NCI-H2107 (cell line): Measurements from ENCODE around the gene HECW1.
"Not testable (repeated sequence)": the region's sequence is repeated elsewhere in the genome, so short reads cannot be mapped to it uniquely, and the experiment has no call there.

ENCODE experiments used
- DNase-seq: peaks from one replicate; lab custom pipeline; 2025; lab: John Stamatoyannopoulos, UW

Gene HECW1

DNA sequence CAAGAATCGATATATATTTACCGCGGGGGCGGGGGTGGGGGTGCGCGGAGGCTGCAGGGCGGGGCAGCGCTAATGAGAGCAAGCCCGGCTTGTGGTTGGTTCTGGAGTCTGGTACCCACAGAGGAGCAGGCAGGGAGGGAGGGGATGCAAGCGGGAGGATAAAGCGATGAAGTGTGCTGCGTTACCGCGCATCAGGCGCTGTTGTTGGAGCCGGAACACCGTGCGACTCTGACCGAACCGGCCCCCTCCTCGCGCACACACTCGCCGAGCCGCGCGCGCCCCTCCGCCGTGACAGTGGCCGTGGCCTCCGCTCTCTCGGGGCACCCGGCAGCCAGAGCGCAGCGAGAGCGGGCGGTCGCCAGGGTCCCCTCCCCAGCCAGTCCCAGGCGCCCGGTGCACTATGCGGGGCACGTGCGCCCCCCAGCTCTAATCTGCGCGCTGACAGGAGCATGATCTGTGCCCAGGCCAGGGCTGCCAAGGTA is at the start of gene HECW1:
Gene HECW1 (plus strand): TSS at position 189 of the 482 bp plus-strand sequence. CDS start 131,259 bp downstream, outside the sequence.
- DNase-seq = no peak

DNA sequence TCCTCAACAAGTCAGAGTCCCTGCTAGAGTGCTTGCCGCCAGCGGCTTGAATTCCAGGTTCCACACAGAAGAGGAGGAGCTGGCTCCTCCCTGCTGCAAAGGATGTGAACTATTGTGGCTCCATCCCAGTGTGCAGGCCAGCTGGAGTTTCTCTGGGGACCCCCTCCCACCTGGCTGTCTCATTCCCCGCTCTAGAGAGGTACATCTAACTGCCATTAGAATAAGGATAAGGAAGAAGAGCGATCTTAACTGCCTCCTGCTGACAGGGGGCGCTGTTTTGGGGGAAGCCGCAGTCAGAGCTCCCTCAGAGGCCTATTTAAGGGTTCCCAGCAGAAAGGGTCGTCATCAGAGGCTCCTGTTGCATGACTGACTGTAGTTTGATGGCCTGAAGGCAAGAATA is 40.8 kb upstream of the HECW1 start:
- no peak for DNase-seq

DNA sequence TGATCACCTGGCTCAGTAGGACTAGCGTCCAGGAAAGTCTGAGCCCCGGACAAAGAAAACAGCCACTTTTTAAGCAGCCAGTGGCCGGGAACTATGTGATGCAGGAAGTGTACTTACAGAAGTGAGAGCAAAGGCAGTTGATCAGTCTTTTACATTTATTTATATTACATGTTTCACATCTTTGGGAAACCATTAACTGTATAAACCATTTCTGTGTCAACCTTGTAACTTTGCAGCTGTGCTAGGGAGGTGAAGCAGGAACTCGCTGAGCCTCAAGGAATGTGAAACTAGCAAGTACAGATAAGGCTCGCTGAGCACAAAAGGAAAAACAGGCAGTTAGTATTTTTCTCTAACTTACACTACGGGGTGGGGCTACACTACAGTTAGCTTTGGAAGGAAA is 39.9 kb upstream of the HECW1 start:
- no peak for DNase-seq

DNA sequence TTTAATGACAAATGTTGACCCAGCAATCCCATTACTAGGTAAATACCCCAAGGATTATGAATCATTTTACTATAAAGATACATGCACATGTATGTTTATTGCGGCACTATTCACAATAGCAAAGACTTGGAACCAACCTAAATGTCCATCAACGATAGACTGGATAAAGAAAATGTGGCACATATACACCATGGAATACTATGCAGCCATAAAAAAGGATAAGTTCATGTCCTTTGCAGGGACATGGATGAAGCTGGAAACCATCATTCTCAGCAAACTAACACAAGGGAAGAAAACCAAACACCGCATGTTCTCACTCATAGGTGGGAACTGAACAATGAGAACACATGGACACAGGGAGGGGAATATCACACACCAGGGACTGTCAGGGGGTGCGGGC is 38.6 kb upstream of the HECW1 start:
- DNase-seq = not testable (repeated sequence)

DNA sequence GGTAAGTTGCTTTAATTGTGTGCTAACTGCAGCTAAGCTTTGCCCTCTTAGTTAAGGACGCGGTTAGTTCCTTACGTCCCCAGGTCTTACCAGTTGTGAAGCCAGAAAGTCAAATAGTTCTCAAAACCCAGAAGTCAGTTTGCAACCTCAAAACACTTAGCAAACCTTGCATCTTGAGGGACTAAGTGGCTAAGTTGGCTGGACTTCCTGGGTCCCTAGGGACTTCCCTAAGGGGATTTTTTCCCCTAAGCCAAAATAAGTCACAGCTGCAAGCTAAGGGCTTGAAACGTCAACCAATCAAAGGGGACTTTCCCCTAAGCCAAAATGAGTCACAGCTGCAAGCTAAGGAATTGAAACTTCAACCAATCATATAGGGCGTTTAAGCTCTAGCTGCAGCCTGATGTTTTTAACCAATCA is 36.2 kb upstream of the HECW1 start:
- no peak for DNase-seq

DNA sequence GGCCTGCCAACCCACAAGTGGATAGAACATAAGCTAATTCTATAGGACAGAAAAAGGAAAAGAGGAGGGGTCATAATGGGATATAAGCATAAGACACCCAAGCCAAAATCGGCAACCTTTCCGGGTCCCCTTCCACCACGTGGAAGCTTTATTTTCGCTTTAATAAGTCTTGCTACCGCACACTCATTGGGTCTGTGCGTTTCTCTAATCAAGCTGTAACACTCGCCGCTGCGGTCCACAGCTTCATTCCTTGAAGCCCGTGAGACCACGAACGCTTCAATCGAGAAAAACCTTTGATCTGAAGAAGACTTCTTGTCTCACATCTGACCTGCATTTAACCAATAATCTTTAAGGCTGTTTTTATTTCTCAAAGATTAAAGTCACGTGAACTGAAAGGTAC is 35.8 kb upstream of the HECW1 start:
- no peak for DNase-seq

DNA sequence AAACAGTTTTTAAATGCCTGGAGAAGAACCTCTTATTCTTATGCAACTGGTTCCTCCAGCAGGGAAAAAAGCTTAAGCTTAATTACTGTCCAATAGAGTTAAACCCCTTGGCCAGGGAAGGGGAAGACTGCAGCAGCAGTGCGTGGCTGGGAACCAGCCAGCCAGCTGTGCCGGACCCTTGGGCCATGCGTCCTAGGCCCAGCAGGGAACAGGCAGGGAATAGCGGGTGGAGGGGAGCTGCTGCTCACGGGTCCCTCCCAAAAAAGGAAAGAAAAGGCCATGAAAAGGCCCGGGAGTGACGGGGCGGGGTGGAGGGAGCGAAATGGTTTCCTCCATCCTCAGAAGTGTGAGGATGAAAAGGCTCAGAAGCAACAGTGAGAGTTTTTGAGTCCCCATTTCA is 35.2 kb upstream of the HECW1 start:
- no peak for DNase-seq

DNA sequence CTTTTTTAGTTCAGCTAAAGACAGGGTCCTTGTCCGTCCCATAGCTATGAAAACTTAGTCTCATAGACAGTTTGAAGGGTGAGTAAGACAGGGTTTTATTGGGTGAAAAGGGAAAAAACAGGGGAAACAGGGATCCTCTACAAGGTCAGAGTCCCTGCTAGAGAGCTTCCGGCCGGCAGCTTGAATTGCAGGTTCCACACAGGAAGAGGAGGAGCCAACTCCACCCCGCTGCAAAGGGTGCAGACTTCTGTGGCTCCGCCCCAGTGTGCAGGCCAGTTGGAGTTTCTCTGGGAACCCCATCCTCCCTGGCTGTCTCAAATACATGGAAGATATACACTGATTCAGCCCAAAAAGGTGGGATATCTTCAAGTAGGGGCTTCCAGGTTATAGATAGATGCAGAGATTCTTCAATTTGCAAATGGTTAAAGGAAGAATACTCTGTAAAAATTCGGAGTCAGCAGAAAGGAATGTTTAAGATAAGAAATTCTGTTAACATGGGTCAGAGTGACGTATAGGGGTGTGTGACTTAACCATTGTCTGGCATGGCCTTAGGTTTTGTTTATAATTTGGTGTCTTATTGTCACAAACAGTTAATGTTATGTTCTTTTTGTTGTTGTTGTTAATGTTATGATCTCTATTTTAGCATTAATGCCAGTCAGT is 34.6 kb upstream of the HECW1 start:
- DNase-seq = no peak

DNA sequence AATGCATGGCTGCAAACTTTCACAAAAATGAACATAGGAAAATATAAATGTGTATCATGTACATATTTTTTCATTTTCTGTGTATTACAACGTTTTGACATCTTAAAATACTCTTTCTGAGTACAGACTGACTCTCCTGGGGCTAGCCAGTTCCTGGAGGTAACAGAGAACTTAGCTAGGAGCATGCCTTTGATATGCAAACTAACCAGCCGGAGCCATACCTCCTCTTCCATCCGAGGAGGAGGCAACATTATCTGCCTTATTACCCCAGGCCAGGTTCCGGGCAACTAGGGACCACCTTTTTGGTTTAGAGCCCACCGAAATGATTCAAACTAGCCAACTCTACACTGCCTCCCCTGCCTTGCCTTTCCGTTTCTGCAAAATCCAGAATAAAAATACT is 33.7 kb upstream of the HECW1 start:
- DNase-seq = no peak

DNA sequence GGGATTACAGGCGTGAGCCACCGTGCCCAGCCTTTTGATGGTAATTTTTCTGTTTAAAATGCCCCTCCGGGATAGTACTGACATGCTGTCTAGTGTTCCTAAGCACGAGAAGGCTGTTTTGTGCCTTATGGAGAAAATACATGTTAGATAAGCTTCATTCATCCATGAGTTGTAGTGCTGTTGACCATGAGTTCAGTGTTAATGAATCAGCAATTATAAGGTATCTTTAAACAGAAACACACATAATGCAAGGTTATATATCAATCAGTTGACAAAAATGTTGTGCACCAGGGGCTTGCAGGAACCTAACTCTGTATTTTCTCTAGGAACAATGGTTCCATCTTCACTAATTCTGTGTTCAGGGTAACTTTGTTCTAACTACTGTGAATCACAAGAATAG is 30.8 kb upstream of the HECW1 start:
- no peak for DNase-seq

DNA sequence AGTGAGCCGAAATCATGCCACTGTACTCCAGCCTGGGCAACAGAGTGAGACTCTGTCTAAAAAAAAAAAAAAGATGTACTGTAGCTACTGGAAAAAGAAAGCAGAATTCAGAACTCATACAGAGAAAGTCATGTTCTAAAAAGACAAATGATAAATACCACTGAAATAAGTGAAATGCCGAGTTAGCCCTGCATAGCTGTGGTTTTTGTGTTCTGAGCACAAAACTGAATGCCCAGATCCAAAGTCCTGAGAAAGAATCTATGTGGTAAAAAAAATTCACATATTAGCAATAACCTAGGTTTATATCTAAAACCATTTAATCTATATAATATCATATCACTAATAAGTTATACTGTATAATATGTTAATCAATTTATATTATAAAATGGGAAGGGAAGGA is 29.3 kb upstream of the HECW1 start:
- DNase-seq = no peak

DNA sequence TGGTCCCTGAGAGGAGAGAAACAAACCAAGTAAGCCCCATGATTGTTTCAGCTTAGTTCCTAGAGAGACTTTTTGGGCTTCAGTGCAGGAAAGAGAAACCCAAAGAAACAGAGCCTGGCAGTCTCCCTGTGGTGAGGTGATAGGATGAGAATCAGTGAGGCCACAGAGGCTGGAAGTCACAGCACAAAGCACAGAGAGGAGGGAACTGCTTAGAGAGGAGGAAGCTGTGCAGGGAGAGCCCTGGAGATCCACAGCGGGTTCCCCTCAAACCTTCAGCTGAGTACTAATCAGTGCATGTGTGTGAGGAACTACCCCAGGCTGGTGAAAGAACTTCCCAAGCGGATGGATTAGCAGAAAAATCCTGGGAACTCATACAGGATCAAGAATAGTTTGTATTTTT is 27.4 kb upstream of the HECW1 start:
- DNase-seq = no peak

DNA sequence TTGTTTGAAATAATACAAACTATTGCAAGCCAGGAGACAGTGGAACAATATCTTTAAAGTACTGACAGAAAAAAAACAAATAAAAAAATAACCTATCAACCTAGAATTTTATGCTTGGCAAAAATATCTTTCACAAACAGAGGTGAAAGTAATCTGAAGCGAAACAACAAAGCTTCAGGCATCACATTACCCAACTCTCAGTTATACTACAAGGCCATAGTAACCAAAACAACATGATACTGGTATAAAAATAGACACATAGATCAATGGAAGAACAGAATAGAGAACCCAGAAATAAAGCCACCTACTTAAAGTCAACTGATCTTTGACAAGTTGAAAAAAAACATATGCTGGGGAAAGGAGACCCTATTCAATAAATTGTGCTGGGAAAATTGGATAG is 26.5 kb upstream of the HECW1 start:
- no peak for DNase-seq

DNA sequence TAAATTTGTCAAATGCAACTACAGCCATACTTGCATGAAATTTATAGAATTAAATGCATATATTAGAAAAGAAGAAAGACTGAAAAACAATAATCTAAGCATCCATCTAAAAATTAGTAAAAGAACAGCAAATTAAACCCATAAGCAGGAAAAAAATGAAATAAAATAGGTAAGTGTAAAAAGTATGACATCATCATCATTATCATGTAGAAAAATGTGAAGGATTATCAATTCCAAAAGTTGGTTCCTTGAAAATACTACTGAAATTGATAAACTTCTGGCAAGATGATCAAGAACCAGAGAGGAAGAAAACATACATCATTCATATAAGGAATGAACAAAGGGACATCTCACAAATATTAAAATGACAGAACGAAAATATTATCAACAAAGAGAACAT is 19.6 kb upstream of the HECW1 start:
- DNase-seq = no peak

DNA sequence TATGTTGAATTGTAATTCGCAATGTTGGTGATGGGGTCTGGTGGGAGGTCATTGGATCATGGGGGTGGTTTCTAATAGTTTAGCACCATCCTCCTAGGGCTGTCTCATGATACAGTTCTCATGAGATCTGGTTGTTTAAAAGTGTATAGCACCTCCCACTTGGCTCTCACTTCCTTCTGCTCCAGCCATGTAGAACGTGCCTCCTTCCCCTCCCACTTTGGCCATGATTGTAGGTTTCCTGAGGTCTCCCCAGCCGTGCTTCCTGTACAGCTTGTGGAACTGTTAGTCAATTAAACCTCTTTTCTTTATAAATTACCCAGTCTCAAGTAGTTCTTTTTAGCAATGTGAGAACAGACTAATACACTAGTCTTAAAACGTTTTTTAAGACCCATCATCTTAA is 15.6 kb upstream of the HECW1 start:
- no peak for DNase-seq

DNA sequence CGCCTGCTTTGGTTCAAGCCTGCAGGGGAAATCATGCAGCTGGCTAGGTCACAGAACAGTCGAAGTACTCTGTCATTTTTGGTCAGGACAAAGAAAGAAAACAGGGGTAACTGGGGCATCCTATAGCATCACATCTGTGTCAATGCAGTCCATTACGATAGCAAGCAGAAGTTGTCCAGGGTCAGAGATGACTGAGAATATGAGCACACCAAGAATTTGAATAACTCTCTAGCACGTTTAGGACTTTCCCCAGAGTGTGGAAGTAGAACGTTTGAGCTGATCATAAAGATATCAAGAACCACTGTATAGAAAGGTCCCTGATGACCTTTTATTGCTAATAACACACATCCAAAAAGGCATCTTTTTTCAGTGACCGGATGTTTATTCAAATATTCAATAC is 12.7 kb upstream of the HECW1 start:
- DNase-seq = no peak

DNA sequence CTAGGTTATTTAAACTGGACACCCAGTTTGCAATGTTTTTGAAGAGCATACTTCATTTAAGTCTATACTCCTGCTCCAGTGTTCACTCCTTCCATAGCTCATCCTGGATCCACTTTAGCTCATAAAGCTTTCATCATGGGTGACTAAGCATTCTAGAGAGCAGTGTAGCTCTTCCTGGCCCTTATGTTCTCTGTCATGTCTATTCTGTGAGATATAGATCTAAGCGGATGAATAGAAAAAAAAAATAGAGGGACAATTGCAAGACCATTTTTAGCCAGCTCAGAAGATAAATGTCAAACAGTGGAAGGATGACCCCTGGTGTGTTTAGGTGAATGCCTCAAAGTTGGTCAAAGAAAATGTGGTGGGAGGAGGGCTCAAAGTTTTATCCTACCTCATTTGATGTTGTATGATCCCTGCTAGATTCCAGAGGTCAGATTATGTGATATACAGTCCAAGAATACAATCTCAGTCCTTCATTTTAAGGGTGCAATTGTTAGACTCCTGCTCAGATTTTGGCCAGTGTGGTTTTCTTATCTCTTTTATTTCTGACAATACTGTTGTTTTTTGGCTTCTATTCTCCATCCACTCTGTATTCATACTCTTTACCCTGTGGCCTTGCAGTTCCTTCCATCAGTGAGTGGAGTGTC is 7.5 kb upstream of the HECW1 start:
- DNase-seq = no peak

DNA sequence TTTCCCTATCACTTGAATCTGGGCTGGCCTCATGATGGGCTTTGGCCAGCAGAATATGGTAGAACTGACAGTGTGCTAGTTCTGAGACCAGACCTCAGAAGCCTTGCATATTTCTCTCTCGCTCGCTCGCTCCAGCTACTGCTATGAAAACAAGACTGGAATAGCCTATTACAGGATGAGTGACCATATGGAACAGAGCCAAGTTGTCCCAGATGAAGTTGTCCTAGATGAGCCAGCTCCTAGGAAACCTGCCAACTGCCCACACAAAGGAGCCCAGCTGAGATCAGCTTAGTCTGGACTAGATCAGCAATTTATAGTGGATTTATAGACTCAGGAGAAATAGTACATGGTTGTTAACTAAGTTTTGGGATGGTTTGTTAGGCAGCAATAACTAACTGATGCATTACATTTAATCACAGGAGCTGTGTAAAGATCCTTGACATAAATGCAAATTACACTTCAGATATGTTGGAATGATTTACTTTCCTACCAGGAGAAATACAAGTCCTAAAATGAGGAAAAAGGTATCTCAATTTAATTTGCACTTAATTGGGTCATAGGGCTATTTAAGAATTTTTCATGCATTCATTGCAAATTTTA is 6.8 kb upstream of the HECW1 start:
- no peak for DNase-seq

DNA sequence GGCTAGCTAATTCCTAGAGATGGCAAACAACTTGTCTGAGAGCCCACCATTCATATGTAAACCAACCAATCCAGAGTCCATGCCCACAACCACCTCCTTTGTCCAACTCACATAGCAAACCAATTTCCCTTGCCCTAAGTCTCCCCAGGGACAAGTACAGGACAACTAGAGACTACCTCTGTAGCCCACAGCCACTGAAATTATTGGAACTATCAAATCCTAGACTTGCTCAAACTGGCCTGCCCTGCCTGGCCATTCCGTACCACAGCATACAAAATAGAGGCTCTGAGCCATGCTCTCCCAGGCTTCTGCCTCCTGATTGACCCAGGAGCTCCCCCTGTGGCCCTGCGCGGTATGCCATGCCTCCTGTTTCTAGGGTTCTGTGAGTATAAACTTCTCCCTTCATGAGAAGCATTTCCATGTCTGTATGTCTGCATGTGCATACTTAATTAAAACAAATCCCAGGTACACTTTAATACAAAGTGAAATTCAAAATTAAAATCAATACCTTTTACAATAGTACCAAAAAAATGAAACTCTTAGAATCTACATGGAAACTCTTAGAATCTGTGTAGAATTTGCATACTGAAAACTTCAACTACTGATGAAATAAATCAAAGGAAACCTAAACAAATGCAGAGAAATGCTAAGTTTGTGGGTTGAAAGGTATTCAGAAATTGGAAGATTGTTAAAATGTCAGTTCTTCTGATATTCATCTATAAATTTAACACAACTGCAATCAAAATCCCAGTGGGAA is 4.0 kb upstream of the HECW1 start:
- no peak for DNase-seq

DNA sequence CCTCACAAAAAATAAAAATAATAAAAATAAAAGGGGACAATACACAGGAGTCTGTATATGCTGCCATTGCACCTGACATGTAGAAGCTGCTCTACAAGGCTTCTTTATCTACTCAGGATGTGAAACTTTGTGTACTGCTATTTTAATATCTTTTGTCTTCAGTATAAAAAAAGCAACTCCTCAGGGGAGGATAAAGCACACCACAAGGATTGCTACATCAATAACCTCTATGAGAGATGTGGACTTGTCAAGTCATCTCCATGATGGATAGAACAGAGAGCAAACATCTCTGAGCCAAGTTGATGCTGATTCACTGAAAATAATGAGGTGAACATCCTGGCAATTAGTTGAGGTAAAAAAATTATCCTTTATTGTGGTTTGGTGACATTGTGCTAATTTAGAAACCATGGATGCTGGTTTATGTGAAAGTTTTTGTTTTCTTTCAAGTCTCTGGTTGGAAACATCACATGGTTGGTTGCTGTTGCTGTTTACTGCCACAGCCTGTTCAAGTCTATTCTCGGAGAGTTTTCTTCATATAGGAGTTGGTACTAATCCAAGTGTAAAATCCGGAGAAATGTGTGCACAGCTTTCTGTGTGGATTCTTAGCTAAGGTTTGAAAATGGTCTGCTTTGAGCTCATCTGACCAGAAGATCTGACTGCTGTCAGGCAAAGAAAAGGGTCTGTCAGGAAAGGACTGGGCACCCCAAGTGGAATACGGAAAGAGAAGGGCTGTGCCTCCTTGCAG is 1.5 kb upstream of the HECW1 start:
- no peak for DNase-seq

DNA sequence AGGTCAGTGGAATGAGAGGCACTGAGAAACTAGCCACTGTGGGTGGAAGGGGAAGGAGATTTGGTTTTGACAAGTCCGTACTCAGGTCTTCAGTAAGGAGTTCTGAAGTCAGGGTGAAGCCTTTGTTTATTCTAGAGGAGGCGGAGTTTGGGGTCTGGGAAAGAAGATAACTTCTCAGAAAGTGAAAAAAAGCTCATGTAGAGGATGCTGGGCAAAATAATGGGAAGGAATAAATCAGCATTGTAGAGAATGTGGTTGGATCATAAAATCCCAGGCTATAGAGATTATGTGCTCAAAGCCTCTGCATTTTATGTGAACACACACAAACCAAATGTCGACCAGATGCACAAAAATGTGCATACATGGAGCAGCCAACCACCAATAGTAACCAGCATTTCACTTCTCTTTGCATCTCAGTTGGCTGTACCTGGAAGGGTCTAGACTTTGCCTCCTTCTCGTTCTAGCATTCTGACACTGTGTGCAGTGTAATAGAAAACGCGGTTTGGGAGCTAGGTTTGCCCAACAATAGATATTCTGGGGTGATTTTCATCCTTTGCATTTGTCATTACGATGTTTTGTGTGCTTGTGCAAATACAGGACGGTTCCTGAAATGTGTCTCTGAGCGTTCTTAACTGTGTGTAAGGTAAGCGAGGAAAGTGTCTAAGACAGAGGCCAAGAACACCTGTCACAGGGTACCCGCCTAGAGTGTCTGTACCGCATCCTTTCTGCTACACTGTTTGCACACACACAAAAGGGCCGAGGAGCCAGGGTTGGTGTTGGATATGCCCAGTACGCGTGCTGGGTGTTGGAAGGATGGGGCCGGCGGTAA is 603 bp upstream of the HECW1 start:
- DNase-seq = no peak
